NCI-H82 treated with DMSO at 0.1 percent for 48 hours (cell line): ENCODE results near the gene MUL1.

ENCODE experiments used
- DNase-seq: peaks from one replicate; lab custom pipeline; 2025; ENCODE audit not compliant: unreplicated experiment; lab: John Stamatoyannopoulos, UW

MUL1 gene

GRCh38 chr1:20485527-20486456 lies 22.2 kb downstream of the MUL1 start, which contains the start of gene CAMK2N1:
Gene CAMK2N1, minus strand, starts transcription at chr1:20486210. Its CDS starts 831 bp downstream, at chr1:20485379.
- DNase-seq = no peak

GRCh38 chr1:20484519-20485462 lies 23.2 kb downstream of the MUL1 start:
- no peak for DNase-seq

- no peak for DNase-seq
Observed at GRCh38 chr1:20483833-20484518, 24.0 kb downstream of the MUL1 start.

- no peak for DNase-seq
Observed at GRCh38 chr1:20483098-20483832, 24.7 kb downstream of the MUL1 start.

GRCh38 chr1:20481643-20482498 lies 26.1 kb downstream of the MUL1 start:
- DNase-seq = no peak

- DNase-seq = no peak
Observed at GRCh38 chr1:20480951-20481617, 26.9 kb downstream of the MUL1 start.

GRCh38 chr1:20480243-20480944 lies 27.6 kb downstream of the MUL1 start:
- no peak for DNase-seq

- no peak for DNase-seq
Observed at GRCh38 chr1:20479840-20480239, 28.1 kb downstream of the MUL1 start.

- DNase-seq = no peak
Observed at GRCh38 chr1:20478057-20478635, 29.8 kb downstream of the MUL1 start.

GRCh38 chr1:20477348-20478056 lies 30.4 kb downstream of the MUL1 start:
- DNase-seq = no peak

GRCh38 chr1:20476265-20477038 lies 31.5 kb downstream of the MUL1 start:
- no peak for DNase-seq

- DNase-seq = no peak
Observed at GRCh38 chr1:20474996-20475395, 33.0 kb downstream of the MUL1 start.

GRCh38 chr1:20474333-20474975 lies 33.5 kb downstream of the MUL1 start:
- no peak for DNase-seq

- DNase-seq = no peak
Observed at GRCh38 chr1:20473894-20474293, 34.1 kb downstream of the MUL1 start.

GRCh38 chr1:20472860-20473711 lies 34.9 kb downstream of the MUL1 start:
- DNase-seq = peak; percentile 52
